ENCODE data around the gene EIF3J.
"Not testable (repeated sequence)": the region's sequence is repeated elsewhere in the genome, so short reads cannot be mapped to it uniquely, and the experiment has no call there.

Gene EIF3J

DNA sequence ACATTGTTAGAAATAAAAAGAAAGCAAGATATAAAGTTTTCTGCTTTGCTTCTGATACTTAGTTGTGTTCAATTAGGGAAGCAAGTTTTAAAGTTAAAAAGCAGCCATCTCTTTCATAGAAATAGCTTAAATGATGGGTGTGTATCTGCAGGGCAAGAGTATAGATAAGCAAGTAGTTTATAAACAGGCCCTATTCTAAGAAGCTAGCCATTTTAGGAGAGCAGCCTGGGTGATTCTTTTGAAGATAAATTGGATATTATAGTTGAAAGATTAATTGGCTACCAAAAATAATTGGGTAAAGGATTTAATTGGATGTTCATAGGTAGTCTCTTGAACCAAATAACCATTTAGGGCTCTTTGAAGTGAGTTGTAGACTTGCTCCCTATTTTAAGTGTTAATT, 5.6 kb downstream of the EIF3J start:
- no peak for DNase-seq

DNA sequence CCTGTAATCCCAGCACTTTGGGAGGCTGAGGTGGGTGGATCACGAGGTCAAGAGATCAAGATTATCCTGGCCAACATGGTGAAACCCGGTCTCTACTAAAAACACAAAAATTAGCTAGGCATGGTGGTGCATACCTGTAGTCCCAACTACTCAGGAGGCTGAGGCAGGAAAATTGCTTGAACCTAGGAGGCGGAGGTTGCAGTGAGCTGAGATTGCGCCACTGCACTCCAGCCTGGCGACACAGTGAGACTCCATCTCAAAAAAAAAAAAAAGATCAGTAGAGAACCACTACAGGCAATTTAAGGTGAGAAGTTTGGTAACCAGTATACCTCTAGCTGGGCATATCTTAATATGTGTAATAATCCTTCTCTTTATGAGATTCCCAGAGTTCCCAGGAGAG, 7.8 kb downstream of the EIF3J start:
- DNase-seq, result not testable (repeated sequence)

DNA sequence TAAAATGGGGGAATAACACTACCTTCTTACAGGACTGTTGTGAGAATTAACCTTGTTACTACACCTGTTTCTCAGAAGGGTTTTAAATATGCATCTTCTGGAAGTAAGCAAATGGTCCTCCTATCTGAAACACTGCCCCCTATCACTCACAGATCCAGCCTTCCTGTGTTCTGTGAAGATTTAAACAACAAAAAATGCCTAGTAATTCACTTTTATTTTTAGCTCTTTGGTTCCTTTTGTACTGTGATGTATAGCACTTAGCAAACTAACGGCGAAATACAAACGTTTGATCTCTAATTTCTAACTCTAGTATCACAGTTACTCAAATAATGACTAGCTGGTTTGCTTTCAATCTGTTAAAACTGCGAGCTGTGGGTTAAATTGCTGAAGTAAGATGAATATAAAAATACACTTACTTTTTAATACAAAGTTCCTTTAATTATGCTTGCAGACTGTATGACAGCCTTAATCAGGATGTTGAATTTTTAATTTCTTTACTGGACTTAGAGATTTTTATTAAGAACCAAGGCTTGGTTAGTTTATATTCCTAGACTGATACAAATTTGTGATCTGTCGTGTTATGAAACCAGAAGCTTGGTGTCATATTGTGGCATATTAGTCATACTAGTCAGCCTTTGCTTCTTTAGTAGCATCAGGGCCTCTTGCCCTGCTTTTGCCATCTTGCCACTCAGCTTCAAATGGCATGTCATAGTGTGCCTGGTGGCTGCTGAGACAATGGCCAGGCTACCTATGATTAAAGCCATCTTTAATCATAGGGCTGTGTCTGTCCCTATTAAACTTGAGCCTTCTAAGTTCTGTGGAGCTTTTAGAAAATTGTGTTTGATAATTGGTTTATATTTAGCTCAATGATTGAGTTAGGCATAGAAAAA, 9.2 kb downstream of the EIF3J start:
- peak; percentile 43 for DNase-seq

DNA sequence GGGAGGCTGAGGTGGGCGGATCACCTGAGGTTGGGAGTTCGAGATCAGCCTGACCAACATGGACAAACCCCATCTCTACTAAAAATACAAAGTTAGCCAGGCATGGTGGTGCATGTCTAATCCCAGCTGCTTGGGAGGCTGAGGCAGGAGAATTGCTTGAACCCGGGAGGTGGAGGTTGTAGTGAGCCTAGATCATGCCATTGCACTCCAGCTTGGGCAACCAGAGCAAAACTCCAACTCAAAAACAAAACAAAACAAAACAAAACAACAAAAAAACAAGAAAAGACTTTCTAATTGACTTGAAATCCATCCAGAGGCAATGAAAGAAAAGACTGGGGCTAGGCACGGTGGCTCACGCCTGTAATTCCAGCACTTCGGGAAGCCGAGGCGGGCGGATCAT, 12.2 kb downstream of the EIF3J start:
- DNase-seq, result not testable (repeated sequence)

DNA sequence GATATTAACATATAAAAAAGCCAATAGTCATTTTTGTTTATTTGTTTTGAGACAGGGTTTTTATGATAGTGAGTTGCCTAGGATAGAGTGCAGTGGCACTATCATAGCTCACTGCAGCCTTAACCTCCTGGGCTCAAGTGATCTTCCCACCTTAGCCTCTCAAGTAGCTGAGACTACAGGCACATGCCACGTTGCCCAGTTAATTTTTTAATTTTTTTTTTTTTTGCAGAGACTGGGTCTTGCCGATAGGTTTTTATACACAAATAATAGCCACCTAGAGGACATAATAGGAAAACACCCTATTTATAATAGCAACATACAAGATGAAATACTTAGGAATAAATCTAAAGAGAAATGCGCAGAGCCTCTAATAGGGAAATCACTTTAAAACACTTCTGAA, 13.3 kb downstream of the EIF3J start:
- DNase-seq, result no peak

DNA sequence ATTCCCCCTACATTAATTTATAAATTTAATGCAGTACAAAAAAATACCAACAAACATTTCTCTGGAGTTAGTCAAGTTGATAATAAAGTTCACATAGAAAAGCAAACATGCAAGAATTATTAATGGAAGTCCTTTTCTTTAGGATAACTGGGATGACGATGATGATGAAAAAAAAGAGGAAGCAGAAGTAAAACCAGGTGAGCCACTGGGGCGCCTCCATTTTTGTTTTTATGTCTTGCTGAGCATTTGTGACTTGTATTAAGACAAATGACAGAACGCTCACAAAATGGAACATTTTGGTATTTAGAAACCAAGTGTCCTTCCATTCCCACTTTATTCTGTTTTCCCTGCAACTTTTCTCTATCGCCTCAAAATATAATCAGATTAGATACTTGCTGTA, 13.8 kb downstream of the EIF3J start:
- DNase-seq, result no peak

DNA sequence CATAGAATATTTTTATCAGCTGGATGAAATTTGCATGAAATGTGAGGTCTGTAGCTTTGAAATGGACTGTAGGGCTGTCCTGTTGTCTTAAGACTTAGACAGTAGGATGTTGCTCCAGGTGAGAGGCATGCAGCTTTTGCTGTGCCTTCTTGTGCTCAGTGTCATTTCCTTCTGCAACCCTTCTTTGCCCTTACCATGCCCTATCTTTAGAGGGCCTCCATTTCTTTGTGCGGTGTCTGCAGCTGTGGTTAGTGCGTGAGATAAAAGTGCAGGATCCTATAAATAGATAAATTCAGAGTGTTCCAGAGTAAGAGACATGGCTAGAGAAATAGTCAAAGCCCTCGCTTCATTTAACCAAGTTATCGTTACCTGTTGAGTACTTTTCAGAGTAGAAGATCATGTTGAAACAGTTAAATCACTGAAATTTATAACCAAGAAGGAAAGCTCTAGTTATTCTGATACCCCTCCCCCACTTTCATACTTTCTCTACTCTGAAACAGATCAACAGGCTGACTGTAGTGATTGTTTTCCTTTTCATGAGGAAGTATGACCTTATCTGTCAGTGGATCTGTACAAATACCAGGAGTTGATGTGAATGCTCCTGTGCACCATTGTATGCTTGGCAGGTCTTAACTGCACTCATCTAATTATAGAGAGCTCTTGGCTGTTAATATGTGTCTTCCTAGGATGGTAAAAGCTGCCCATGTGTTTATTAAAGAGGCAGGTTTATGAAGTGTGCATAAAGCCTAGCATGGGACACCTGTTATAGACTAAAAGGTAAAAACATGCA, 18.2 kb downstream of the EIF3J start:
- no peak for DNase-seq

DNA sequence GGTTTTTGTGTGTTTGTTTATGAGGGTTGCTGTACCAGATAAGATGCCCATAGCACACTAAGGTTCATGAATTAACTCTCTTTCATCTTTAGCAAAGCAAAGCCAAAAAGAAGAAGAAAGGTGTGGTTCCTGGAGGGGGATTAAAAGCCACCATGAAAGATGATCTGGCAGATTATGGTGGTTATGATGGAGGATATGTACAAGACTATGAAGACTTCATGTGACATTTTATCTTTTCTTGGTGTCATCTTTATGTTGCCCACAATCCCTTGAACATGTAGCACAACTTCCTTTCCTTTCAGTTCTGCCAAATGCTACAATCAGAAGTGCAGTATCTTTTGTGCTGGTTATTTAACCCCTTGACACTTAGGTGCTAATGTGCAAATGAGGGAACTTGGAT, 24.0 kb downstream of the EIF3J start:
- DNase-seq, result not testable (repeated sequence)

DNA sequence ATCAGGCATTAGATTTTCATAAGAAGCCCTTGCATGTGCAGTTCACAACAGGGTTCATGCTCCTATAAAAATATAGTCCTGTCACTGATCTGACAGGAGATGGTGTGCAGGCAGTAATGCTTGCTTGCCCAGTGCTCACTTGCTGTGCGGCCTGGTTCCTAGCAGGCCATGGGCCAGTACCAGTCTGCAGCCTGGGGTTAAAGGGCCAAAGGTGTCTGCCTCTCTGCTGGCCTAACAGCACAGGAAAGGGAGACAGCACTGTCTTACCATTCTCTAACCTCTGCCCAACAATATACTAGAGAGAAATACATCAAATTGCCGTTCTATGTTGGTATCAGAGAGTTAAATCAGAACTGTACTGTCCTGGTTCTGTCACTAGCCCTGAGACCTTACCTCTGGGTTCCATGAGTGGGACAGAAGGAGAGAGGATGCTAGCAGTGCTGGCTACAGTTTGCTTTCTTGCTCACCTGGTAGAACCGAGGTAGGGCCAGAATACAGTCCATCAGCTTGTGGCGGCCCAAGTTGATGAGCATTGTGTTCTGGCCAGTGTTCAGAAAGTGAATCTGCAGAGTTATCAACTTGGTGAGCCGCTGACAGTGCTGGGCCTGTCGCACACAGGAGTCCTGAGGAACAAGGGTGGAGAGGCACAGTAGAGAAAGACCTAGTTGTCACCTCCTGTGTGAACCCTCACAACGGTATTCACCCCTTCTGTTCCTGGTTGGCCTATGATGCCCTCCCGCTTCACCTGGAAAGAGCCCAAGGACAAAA, 28.6 kb downstream of the EIF3J start:
- no peak for DNase-seq

DNA sequence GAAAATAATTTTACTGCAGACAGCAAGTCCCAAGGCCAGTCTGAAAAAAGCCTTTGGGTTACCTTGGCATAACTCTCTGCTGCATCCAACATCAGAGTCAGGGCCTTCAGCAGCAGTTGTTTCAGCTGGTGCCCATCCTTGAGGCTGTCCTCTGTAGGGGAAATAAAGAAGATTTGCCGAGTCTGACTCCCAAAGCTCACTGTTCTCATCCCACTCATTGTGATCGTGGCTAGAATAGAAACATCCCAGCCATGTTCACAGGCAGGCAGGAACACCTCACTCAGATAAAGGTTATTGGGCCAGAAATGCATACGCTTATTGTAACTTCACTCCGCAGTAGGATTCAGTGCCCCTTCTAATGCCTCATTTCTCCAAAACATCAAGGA, 29.2 kb downstream of the EIF3J start:
- no peak for DNase-seq

DNA sequence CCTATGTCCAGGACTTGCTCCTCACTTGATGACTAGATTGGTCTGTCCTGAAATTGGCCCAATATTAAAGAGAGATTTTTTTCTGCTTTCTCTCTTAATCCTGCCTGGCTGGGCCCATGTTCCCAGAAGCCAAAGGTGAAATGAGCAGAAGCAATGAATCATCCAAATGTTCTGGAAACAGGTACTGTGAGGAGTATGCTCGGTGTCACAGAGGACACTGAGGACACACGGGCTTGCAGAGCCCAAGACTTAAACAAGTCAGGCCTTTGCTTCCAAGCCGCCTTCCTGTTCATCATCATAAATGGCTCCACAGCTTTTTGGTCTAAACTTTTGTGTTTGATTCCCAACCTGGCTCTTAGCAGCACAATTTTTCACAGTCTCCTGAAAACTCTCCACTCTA, 31.4 kb downstream of the EIF3J start:
- DNase-seq, result no peak

DNA sequence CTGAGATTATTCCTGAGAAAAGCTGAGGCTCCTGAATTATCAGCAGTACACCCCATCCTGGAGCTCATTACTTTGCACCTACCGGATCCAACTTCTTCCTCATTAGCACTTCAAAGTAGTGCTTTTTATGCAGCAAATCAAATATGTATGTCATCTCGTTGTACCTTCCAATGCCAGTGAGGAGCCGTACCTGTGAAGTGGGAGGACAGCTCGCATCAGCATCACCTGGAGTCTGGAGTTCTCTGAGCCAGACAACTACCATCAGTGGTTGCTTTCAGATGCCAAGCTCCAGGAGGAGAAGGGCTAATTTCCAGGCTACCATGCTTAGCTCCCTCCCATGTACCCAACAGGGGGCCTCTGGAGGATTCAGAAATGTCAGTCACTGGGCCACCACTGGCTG, 32.4 kb downstream of the EIF3J start:
- no peak for DNase-seq

DNA sequence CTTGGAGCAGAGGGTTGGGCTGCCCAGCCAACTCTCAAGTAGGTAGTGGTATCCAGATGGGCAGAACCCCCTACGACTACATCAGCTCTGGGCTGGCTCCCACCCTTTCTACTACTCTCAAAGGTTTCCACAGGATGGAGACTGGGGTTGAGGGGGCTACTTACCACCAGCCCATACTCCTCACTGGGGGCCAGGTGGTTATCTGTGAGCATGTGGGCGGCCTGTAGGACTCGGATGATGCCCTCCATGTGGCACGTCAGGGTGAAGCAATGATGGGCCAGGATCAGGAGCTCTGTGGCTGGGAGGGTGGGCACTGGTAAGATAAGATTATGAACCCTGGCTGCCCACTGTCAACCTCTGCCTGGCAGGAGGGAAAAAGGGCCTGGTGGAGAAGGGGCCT, 33.4 kb downstream of the EIF3J start:
- DNase-seq, result no peak

DNA sequence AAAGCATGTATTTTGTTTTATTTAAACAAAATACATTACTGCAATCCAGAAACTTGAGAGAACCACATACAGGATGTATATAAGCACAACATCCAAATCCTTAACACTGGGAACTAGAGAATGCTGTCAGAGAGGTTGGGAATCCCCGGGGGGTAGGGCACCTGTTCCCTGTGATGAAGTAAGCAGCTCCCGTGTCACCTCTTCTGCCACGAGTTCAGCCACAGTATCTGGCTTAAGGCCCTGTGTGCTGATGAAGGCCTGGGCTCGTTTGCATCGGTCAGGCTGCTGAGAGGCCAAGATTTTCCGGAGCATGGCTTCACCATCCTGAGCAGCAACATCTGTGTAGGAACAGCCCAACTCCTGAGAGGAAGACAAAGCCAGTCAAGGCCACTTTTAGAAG, 36.4 kb downstream of the EIF3J start:
- no peak for DNase-seq

DNA sequence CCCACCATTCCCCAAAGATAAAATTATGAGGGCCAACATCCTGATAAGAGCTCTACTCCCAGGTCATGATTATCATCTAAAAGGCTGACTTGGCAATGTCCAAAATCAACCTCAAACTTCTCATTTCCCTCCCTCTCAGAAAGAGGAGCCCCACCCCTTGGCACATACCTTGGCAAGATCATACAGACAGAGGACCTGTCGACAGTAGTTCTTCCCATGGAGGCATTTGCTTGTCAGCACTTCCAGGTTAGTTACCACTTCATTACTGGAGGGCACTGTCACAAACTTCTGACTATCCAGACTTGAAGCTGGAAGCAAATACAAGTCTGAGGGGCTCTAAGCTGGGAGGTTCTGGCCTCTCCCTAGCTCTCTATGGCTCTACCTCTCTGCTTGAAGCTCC, 37.8 kb downstream of the EIF3J start:
- DNase-seq, result peak; percentile 26

DNA sequence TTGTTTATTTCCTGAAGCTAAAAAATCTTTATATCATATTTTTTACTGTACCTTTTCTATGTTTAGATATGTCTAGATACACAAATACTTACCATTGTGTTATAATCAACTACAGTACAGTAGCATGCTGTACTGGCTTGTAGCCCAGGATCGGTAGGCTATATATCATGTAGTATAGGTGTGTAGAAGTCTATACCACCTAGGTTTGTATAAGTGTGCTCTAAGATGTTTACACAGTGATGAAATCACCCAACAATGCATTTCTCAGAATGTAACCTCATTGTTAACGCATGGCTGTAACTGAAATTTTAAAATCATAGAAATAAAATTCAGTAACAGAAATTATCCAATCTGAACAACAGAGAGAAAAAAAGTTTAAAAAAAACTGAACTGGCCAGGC, 43.2 kb downstream of the EIF3J start:
- DNase-seq, result no peak

DNA sequence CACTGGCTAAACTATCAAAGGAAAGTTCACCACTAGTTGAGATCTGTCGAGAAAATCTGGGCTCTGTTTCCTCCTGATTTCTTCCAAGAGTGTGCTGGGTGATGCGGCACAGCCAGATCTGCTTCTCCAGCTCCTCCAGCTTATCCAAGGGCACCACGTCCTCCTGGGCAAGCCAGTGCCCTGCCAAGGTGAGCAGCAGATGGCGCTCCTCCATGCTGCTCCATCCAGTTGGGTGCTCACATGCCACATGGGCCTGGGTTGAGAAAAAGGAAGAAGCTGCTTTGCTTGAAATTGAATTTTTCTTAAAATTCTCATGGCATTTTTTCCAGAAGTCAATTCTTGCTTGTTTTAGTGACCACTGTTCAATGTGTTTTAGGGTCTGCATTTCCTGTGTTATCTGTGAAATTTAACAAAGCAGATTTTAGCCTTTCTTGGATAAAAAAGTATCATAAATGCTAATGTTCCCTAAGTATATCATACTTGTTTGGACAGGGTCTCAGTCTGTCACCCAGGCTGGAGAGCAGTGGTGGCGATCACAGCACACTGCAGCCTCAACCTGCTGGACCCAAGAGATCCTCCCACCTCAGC, 47.3 kb downstream of the EIF3J start:
- peak; percentile 63 for DNase-seq

DNA sequence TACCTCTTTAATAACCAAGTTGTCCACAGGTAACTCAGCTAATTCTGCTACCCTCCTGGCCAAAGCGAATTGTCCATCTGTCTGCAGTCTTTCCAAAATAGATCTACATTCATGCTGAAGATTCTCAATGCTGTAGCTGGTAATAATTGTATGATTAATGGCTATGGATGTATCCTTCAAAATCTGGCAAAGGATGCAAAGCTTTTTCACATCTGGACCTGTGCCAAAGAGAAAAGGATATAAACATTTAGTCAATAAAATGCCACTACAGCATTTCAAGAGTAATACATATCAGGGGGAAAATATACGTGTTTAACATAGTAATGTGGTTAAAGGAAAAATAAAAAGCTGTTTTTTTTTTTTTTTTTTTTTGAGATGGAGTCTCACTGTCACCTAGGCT, 48.7 kb downstream of the EIF3J start:
- DNase-seq, result no peak

DNA sequence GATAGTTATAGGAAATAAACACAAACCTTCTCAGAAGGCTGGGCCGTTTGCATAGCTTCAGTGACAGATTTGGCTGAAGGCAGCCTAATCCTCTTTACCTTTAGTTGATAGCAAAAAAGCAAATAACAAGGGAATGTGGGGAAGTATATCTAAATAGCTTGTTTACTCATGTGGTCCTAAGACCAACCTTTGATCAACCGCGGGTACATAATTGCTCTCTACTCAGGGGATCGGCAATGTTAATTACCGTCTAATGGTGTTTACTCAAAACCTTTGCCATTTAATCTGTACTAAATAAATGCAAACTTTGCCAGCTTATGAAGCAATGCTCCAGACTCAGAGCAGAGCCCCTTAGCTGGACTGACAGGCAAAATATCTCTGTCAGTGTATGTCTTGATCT, 51.6 kb downstream of the EIF3J start:
- DNase-seq, result no peak

DNA sequence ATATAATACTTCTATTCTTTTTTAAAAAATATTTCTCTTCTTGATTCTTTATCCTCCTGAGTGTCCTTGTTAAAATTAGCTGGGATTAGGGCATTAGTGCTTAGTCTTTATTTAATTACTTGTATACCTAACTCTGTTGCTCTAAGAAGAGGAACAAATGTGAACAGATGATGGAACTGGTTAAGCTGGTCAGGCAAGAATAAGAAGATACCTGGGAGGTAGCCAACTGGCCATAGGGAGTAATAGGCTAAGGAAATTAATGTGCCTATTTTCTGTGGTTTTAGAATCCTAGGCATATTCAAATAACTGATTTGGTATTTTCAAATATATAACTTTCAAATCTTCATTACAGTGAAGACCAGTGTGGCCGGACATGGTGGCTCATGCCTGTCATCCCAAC, 54.4 kb downstream of the EIF3J start:
- DNase-seq, result no peak

DNA sequence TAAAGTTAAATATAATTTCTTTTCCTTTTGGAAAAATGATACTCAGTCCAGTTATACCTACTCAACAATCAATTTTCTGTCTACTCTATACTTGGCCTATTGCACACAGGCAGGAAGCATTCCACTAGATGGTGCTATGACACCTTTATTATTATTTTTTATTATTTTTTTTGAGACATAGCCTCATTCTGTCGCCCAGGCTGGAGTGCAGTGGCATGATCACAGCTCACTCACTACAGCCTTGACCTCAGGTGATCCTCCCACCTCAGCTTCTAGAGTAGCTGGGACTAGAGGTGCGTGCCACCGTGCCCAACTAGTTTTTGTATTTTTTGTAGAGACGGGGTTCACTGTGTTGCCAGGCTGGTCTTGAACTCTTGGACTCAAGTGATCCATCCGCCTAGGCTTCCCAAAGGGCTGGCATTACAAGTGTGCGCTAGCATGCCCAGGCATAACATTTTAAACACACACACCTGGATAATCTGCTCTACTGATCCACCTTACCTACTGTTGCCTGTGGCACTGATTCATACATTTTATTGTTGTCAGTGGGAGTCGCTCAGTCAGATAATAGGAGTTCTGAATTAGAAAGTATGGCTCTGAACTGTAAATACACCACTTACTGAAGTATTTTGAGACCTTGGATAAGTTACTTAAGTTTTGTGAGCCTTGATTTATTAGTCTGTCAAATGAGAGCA, 56.2 kb downstream of the EIF3J start:
- DNase-seq, result no peak

DNA sequence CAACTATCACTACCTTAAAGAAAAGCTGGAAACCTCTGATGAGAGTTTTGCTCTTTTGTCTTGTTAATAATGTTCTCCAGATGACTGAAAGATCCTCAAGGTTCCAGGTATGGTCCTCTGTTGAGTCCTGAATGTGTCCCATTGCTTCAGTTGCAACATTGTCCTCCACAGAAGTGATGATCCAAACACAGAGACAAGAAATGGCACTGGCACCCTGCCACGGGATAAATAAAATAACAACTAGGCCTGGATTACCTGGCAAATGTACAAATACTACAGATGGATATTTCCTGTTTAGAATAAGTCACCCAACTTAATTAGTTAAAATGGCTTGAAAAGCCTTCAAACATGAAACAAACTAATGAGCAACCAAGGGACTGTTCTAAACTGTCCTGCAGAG, 58.3 kb downstream of the EIF3J start:
- no peak for DNase-seq

Measured in RPMI8226 (cell line).